ENCODE results near the gene ROR1.

The ROR1 gene

GRCh38 chr1:64162804-64163203 lies 389.0 kb downstream of the ROR1 start:
- DNase-seq, result no peak

- no peak for DNase-seq
Observed at GRCh38 chr1:64163431-64163830, 389.6 kb downstream of the ROR1 start.

GRCh38 chr1:64163970-64164369 lies 390.2 kb downstream of the ROR1 start:
- DNase-seq, result no peak

GRCh38 chr1:64166629-64167028 lies 392.8 kb downstream of the ROR1 start:
- no peak for DNase-seq

GRCh38 chr1:64167176-64167575 lies 393.4 kb downstream of the ROR1 start:
- no peak for DNase-seq

- no peak for DNase-seq
Observed at GRCh38 chr1:64171246-64171645, 397.4 kb downstream of the ROR1 start.

GRCh38 chr1:64171797-64172281 lies 398.0 kb downstream of the ROR1 start:
- no peak for DNase-seq

GRCh38 chr1:64172458-64172983 lies 398.7 kb downstream of the ROR1 start:
- peak; percentile 24 for DNase-seq

- no peak for DNase-seq
Observed at GRCh38 chr1:64173336-64173940, 399.6 kb downstream of the ROR1 start.

GRCh38 chr1:64175639-64176038 lies 401.8 kb downstream of the ROR1 start:
- DNase-seq, result no peak

GRCh38 chr1:64176659-64177058 lies 402.8 kb downstream of the ROR1 start:
- no peak for DNase-seq

- DNase-seq, result no peak
Observed at GRCh38 chr1:64179588-64179987, 405.8 kb downstream of the ROR1 start.

- no peak for DNase-seq
Observed at GRCh38 chr1:64182207-64182606, 408.4 kb downstream of the ROR1 start.

- DNase-seq, result peak; percentile 43
Observed at GRCh38 chr1:64183395-64184002, 409.7 kb downstream of the ROR1 start.

- no peak for DNase-seq
Observed at GRCh38 chr1:64184003-64184440, 410.2 kb downstream of the ROR1 start.

GRCh38 chr1:64186138-64186897 lies 412.5 kb downstream of the ROR1 start:
- no peak for DNase-seq

- DNase-seq, result no peak
Observed at GRCh38 chr1:64186898-64187280, 413.1 kb downstream of the ROR1 start.

GRCh38 chr1:64187646-64188045 lies 413.8 kb downstream of the ROR1 start:
- no peak for DNase-seq

- no peak for DNase-seq
Observed at GRCh38 chr1:64192290-64192689, 418.5 kb downstream of the ROR1 start.

- no peak for DNase-seq
Observed at GRCh38 chr1:64194168-64195080, 420.6 kb downstream of the ROR1 start.

GRCh38 chr1:64195081-64195395 lies 421.2 kb downstream of the ROR1 start:
- DNase-seq, result no peak

GRCh38 chr1:64196074-64196870 lies 422.5 kb downstream of the ROR1 start:
- DNase-seq, result no peak

All from SHP77 treated with DMSO at 0.1 percent for 48 hours (cell line).